Right renal cortex interstitium (tissue), 3 donors: ENCODE results near the gene MVB12B. TPM values are rescaled to one million over a fixed set of nuclear protein-coding genes. Genes with fewer than 3 reads are reported as not detected.

ENCODE experiments used
- DNase-seq, 3 donors: peaks; one replicate each; pipeline ENCODE4 v3.0.0-alpha.2; 2013; ENCODE audit warnings: low read depth in 3 of 3, low spot score in 2 of 3
- polyA plus RNA-seq, 3 donors: library from polyadenylated mRNA; unstranded; fragments of 120-200 nt; gene quantifications; one replicate each; pipeline ENCODE4 v1.2.1, GENCODE V29; 2013; ENCODE audit not compliant: insufficient read length in 3 of 3

MVB12B gene
- polyA plus RNA-seq, 3 donors, result 14.5 to 17.4 (median 16.0) TPM

DNA sequence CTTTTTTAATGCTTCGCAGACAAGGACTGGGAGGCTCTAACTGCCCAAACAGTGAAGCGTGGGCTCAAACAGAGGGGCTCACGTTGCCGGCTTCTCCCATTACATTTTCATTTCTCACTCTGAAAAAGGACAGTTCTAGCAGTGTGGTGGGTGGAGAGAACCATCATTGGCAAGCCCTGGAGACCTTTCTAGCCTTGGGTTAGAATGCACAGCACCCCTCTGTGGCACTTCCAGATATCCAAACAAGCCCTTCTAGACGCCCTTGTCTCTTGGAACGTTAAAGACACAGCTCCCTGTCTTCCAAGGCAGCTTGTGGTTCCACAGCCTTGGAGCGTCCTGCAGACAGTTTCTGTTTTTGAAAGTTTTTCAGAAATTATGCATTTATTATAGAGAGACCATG is 52.1 kb downstream of the MVB12B start:
- no peak for DNase-seq

DNA sequence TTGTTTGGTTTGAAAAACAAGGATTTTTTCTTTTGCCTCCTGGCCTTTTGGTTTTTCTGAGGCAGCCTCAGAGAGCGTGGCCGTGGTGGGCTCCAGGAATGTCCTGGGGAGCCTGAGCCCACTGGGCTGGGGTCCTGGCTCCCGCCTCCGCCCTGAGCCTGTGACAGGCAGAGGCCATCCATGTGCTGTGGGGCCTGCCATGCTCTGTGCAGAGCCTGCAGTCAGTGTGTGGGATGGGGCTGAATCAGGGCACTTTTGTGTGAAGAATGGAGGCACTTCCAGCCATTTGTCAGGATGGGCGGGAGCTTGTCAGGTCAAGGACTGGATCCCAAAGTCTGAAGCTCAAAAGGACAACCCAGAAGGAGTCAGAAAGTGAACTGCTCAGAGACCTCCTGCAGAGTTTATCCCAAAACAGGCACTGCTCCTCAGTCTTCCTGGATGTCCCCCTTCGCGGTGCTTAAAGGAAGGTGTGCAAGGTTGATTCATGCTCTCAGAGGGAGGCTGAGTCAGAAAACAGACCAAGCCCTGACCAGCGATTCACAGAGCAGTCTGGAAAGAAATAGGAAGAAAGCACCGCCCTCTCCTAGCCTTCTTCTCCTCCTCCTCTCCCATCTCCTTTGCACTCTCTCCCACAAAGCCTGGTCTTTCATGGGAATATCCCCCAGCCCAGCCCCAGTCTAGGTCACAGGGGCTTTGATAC is 53.2 kb downstream of the MVB12B start:
- no peak for DNase-seq

DNA sequence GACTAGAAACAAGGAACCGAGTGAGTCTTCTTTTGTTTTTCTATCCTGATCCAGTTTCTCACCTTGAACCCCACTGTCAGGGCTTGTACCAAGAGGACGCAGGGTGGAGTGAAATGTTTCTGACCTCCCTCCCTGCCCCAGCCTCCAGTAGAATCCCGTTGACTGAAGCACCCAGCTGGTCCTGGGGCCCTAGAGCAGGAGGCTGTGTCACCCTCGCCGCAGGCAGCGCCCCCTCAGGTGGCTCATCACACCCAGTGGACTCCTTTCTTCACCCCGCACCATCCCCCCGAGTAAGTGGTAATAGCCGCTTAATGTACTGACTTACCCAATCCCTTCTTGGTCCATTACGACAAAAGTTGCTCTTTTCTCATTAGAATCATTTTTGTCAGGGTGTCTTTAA is 53.8 kb downstream of the MVB12B start:
- DNase-seq, result no peak

DNA sequence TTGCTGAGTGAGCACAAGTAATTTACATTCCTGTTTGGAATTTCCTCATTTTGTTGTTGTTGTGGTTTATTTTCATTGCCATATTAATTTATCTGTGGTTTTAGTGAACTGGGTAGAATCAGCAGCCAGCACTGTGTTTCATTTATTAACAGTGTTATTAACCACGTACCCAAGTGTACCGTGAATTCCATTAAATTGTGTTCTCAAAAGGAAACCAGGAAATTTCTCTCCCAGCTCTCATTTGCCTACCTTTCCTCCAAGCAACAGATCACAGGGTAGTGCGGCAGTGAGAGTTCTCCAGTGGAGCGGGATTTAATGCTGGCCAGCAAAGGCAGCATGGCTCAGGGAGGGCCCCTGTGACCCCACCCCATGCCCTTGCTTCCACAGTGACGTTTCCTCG is 54.6 kb downstream of the MVB12B start:
- no peak for DNase-seq

DNA sequence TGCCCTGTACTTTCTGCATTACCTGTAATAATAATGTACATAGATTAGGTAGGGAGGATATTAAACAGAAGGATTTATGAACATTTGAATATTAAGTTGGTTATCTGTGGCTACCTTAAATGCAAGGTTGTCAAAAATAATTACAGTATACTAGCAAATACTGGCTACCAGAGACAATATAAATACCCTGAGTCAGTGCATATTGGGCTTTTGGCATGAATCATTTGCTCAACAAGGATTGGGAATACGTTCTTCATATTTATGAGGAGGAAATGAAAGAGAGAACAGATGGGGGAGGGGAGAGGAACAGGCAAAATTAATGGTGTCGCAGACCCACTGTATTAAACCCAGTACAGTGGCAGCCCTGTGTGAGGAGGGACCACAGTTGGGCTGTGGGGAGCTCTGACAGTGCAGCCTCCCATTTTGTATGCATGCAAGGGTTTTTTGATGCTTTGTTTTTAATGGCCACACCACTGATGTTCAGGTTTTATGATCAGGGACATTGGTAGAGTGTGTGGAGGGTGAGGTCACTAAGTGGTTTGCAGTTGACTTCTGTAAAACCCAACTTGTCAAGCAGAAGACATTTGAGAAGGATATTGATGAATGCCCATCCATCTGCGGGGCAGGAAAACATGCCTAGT is 56.9 kb downstream of the MVB12B start:
- DNase-seq, result no peak

DNA sequence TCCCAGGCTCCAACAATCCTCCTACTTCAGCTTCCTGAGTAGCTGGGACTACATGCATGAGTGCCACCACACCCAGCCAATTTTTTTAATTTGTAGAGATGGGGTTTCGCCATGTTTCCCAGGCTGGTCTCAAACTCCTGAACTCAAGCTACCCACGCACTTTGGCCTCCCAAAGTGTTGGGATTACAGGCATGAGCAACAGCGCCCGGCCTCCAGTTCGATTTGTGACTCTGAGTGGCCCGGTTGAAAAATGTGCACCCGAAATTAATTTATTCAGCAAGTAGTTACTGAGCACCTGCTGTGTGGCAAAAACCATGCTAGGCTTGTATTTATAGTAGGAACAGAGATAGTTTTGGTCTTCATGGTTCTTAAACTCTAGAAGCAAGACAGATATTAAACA is 58.3 kb downstream of the MVB12B start:
- DNase-seq, result no peak

DNA sequence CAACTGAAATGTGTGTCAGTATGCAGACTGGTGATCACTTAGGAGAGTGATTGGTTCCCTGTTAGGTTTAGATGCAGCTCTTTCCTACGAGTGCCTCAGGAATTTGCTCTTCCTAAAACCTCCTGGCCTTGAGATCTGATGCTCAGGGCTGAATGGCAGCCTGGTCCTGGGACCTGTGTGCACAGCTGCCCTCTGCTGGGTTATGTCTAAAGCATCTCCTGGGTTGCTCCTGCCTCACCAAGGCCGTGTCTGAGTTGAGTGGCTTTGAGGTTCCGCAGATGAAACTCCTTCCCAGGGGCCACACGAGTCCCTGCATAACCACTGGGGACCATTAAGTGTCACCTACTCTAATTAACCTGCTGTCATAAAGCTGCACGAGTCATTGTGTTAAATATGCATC is 59.5 kb downstream of the MVB12B start:
- DNase-seq, result no peak

DNA sequence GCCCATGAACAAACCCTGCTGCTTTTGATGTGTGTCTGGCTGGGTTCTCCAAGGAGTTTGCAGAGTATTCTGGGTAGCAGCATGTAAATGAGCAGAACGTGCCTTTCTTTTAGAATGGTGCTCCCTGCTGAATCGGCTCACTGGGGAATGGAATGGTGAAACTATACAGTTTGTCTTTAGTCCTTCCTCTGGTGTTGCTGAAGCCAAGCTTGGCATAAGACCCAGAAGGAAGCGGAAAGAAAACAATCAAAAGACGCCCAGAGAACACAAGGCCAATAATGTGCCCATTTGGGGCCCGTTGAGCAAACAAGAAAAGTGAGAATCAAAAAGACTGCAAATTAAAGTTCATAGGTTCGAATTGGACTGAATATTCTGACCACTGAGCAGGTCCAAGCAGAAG is 60.1 kb downstream of the MVB12B start:
- no peak for DNase-seq

DNA sequence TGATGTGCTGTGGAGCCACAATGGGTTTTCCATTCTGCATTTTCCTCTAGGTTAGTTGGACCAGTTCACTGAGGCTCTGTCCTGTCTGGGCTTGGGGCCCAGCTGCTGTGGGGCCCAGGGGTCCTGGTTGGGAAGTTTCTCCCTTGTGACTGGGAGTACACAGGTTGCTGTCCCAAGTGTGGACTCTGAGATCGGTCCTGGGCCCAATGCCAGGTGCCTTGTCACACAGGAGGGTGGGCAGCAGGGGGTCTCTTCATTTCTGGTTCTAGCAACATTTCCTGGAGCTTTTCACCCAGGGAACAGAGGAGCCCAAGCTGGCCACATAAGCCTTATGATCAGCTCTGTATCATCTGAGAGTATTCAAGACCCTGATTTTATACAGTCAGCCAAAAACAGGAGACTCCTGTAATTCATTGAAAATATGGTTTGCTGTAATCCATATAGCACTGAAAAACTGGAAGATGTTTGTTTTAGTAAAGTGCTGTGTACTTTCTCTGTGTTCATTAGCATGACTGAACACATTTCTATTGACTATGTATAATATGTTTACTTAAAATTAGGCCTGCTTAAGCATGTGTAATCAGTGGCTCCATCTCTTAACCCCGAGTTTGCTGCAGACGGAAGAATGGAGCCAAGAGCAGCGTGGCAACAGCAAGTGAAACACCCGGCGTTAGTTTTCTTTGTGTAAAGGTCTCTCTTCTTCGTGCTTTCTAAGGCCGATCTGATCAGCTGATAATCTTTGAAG is 62.5 kb downstream of the MVB12B start:
- no peak for DNase-seq

DNA sequence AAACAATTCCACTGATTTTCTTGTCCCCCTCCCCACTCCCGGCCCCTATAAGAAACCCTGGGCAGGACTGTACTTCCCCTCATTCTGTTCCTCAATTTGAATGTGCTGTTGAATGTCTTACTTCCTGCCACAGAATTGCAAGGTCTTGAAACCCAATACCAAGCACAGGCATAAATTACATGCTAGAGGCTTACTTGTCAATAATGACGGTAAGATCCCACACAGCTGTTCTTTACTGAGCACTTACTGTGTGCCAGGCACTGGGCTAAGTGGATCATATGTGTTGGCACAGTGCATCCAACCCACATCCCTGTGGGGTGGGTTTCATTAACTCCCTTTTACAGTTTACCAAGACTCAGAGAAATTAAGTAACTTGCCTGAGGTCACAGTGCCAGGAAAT is 63.4 kb downstream of the MVB12B start:
- no peak for DNase-seq

DNA sequence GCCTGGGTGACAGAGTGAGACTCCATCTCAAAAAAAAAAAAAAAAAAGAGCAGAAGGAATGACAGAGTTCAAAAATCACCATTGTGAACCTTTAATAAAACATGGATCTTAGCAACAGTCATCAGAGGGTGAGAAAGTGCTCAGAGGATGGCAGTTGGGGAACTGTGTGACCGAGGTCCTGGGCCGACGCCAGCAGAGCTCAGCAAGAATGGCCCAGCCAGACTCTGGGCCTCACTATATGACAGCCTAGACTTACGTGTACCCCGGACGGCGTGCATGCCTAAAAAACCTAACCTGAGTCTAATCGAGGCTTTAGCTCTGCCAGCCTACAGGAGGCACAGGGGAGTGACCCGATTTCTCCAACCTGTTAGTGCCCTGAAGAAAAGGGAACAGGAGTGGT is 64.3 kb downstream of the MVB12B start:
- DNase-seq, result no peak

DNA sequence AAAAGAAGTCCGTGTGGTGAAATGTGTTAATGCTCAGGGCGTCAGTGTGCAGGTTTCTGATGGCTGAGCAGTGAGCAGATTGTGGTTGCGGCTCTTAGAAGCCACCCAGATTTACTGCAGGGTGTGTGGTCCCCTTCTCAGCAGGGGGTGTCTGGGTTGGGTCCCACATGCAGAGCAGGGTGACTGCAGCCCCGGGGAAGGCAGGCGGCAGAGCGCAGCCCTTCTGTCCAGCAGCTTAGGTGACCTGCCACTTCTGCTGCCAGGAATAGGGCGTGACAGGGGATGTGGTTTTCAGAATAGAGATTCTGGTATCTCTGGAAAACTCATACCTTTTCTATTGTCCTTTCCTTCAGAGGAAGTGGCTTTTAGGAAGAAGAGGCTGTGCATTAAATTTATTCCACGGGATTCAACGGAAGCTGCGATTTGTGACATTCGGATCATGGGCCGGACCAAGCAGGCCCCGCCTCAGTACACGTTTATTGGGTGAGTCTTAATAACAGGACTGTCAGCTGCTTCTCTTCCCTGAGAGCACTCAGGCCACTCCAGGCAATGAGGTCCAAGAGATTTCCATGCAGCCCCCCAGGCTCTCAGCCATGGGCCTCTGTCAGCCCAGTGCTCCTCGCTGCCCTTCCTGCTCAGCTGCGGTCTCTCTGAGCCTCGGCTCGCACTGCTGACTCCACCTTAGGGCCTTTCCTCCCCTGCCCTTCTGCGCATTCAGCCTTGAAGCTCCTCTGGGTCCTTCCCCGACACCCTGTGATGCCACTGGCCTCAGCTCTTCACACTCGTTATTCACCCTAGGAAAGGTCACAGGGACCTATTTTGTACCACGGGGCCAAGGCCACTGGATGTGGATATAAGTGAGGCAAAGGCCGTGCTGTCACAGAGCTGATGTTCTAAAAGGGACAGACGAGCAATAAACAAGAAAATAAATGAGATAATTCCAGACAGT is 65.4 kb downstream of the MVB12B start:
- DNase-seq, result no peak

DNA sequence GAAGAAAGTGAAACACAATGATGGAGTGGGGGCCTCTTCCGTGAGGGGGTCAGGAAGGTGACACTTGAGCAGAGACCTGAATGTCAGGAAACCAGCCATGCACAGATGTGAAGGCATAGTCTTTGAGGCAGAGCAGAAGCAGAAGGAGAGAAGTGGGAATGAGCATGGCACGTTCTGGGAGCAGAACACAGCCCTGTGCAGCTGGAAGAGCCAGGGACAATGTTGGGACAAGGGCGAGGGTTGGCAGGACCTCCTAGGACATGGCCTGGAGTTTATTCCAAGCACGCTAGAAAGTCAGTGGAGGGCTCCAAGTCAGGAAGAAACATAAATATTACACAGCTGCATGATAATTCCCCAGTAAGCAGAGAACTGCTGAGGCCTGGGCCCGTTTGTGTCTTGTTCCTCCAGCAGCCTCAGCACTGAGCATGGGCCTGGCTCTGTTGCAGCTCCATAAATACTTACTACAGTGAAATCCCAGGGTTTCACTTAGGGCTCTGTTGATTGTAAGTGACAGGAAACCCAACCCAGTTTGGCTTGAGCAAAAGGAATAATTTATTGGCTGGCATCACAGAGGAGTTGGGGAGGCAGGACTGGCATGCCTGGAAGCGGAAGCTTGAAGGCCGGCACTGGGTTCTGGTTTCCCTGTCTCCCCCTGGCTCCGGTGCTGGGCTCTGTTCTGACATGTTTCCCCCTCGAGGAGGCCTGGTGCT is 66.2 kb downstream of the MVB12B start:
- no peak for DNase-seq

DNA sequence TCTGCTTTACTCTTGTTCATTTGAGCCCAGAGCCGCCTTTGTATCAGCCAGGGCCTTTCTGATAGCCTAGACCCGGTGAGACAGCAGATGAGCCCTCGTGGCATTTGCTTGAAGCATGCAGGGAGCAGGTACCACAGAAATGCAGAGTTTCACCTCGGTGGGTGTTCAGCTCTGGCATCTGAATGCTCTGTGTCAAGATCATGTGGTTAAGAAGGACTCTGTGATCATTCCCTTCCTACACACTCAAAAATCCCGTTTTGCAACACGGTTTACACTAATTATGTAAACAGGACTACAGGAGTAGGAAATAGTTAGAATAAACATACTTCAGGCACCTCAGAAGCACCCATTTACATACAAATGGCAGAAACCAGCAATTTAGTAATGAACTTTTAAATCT is 67.2 kb downstream of the MVB12B start:
- no peak for DNase-seq

DNA sequence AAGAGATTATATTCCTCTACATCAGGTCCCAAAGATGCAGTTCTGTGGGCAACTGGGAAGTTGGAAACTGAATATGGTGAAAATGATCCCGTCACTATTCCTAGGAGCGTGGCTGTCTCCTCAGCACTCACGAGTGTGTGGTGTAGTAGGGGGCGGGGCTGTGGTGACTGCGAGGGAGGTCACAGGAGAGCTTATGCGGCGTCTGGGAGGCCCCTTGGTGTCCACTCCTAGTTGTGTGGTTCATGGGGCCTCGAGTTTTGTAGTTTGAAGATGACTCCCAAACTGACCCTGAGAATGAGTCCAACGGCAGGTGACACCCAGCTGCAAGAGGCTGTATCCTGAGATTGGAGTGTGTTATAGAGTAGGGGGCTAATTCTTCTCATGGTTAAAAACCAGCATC is 68.2 kb downstream of the MVB12B start:
- DNase-seq, result no peak

DNA sequence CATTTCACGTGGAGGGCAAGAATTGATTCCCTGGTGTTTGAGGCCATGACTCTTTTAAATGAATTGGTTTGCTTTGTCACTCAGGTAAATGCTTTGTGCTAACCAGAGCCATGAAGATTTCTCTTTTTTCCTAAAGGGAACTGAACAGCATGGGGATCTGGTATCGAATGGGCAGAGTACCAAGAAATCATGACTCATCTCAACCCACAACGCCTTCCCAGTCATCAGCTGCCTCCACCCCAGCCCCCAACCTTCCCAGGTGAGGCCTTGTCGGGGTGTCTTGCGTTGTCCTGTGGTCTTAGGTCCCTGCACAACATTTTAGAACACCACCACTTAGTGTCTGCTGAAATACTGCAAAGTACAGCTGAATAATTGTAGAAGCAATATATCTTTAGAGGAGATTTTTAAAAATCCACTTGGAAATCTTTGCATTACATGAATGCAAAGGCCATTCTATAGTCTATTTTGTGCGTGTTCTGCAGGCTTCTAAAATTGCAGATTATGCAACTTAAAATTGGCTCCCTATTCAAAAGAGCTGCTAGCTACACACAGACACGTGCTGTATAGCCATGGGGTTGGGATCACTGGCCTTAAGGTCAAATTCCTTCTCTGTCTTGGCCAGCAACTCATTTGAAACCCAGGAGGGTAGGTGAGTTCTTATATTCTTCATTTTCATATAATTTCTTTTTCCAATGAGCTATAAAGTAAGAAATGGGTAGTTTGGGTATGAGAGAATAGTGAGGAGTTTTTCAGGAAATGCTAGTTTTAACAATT is 69.0 kb downstream of the MVB12B start:
- no peak for DNase-seq

DNA sequence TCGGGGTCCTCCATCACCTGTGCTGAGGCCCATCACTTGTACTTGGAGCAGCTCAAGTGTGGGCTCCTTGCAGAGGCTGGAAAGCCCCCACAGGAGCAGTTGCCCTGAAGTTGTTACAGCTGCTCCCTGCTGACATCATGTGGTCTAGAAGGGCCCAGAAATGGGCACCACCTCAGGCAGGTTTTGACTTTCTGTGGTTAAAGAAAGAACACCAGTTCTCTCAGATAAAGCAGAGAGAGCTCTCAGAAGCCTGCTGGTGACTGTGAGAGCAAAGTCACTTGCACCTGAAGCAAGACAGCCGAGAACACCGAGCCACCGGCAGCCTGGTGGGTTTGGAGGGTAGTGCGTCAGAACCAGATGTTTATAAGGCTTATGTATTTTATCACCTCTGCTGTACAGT is 70.4 kb downstream of the MVB12B start:
- no peak for DNase-seq

DNA sequence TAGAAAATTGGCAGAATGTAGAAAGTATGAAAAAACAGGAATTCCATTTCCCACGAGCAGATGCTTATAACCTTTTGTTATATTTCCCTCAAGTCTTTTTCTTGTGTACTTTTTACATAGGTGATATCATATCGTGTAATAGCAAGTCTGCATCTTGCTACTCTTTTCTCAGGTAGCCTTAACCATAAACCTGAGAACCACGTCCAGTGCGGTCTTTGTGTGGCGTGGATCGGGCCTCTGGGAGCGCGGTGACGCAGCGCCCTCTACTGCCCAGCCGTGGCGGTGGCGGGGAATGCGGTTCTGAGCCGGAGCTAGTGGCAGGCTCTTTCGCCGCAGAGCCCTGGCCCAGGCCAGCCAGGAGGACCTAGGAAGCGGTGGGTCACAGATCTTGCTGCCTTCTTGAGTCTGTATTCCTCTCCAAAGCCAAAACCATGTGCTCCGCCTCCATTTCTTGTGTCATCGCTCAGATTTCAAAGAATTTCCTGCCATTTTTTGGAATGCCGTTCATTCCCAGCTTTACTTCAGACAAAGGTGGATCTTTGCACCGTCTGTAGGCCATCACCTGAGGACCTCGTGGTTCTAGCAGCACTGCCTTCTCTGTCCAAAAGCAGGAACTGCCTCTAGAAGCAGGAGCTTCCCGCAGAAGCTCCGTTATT is 71.9 kb downstream of the MVB12B start:
- DNase-seq, result no peak

DNA sequence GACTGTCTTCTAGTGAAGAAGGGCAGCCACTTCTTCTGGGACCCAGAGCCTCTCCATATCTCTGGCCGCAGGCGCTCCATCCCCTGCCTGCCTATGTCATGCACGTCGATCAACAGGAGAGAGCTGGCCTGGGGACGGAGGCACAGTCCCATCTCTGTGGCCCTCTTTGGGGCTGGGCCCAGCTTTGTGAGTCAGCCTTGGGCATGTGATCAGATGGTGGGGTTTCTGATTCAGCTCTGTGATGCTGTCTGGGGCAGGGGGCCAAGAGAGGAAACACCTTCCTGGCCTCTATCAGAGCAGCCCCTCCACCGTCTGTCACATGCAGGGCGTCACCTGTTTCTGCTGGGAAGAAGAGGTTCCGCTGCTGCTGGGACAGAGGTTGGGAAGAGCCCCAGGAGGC is 72.6 kb downstream of the MVB12B start:
- DNase-seq, result no peak
